H1 (cell line): ENCODE measurements around the gene SYCE3. TPM values are rescaled to one million over a fixed set of nuclear protein-coding genes. Genes with fewer than 3 reads are reported as not detected.

Experiments used
- CTCF ChIA-PET: fragments of 300-600 bp; sonication (Branson Sonifier 250); formaldehyde crosslinking; loops from one replicate; lab custom pipeline; 2021; ENCODE audit not compliant: partially characterized antibody; lab: Charles Lee
- POLR2A ChIA-PET: fragments of 300-600 bp; sonication (Branson Sonifier 250); formaldehyde crosslinking; loops from one replicate; lab custom pipeline; 2021; ENCODE audit warnings: inconsistent platforms; ENCODE audit not compliant: partially characterized antibody; lab: Charles Lee
- DNase-seq, 2 experiments: peaks; one replicate each; pipeline versions ENCODE4 v3.0.0 to v3.0.0-alpha.2; 2010 to 2022; ENCODE audit warnings: low spot score in 2 of 2, low read depth in 1 of 2, mixed read lengths in 1 of 2
- FAIRE-seq: peaks from 2 replicates; lab custom pipeline; 2011; peaks lifted over from hg19 to GRCh38; lab: Jason Lieb, UNC
- H2AFZ ChIP-seq: 2 replicates; pipeline ENCODE4 v1.8.1; 2012; ENCODE audit warnings: low read length, inconsistent platforms
- H2AK5ac ChIP-seq: 2 replicates; pipeline ENCODE4 v1.6.1; 2013; ENCODE audit warnings: low read depth, low read length
- H2BK120ac ChIP-seq: replicated peaks from 2 replicates; pipeline ENCODE3; 2013; ENCODE audit warnings: low read depth, low read length, inconsistent platforms
- H2BK12ac ChIP-seq: 2 replicates; pipeline ENCODE4 v1.6.1; 2013; ENCODE audit warnings: low read depth, low read length
- H2BK15ac ChIP-seq: 2 replicates; pipeline ENCODE4 v1.6.1; 2013; ENCODE audit warnings: low read length
- H2BK20ac ChIP-seq: 2 replicates; pipeline ENCODE4 v1.6.1; 2013; ENCODE audit warnings: low read length
- H2BK5ac ChIP-seq: 2 replicates; pipeline ENCODE4 v1.6.1; 2013; ENCODE audit warnings: low read depth, low read length
- H3K14ac ChIP-seq: 2 replicates; pipeline ENCODE4 v1.6.1; 2013; ENCODE audit warnings: inconsistent platforms; ENCODE audit not compliant: insufficient read length
- H3K18ac ChIP-seq: 2 replicates; pipeline ENCODE4 v1.6.1; 2013; ENCODE audit warnings: low read length; ENCODE audit errors: extremely low read depth
- H3K23ac ChIP-seq: 2 replicates; pipeline ENCODE4 v1.6.1; 2013; ENCODE audit warnings: inconsistent platforms; ENCODE audit not compliant: insufficient read length
- H3K23me2 ChIP-seq: 2 replicates; pipeline ENCODE4 v1.6.1; 2013; ENCODE audit warnings: low read depth, low read length
- H3K27ac ChIP-seq: 2 replicates; pipeline ENCODE4 v1.6.1; 2011; ENCODE audit warnings: low read depth, low read length, inconsistent platforms
- H3K27me3 ChIP-seq, 4 experiments: replicated peaks in 1 of 4; 1 replicate in 1 of 4; 2 replicates in 3 of 4; pipeline versions ENCODE4 v1.6.1 to v1.8.1; 2011 to 2013; ENCODE audit warnings: low read length in 3 of 4, mild to moderate bottlenecking in 3 of 4, inconsistent platforms in 2 of 4, mixed read lengths in 2 of 4, moderate library complexity in 1 of 4; ENCODE audit not compliant: control insufficient read depth in 3 of 4, insufficient read depth in 3 of 4; ENCODE audit errors: extremely low read depth in 1 of 4
- H3K36me3 ChIP-seq, 4 experiments: 2 replicates each; pipeline versions ENCODE4 v1.6.1 to v1.8.1; 2011 to 2013; ENCODE audit warnings: mild to moderate bottlenecking in 4 of 4, low read length in 3 of 4, moderate library complexity in 2 of 4, control low read depth in 1 of 4, inconsistent platforms in 1 of 4; ENCODE audit not compliant: insufficient read depth in 4 of 4, control insufficient read depth in 2 of 4
- H3K4ac ChIP-seq: replicated peaks from 2 replicates; pipeline ENCODE3; 2013; ENCODE audit warnings: low read length, low read depth, mixed read lengths, inconsistent platforms; ENCODE audit not compliant: insufficient read length
- H3K4me1 ChIP-seq, 4 experiments: replicated peaks in 1 of 4; 1 replicate in 1 of 4; 2 replicates in 3 of 4; pipeline versions ENCODE4 v1.6.1 to v1.8.1; 2011 to 2013; ENCODE audit warnings: low read length in 3 of 4, inconsistent platforms in 2 of 4, mixed read lengths in 1 of 4; ENCODE audit not compliant: insufficient read depth in 4 of 4, control insufficient read depth in 3 of 4
- H3K4me2 ChIP-seq, 2 experiments: 2 replicates each; pipeline versions ENCODE4 v1.6.1 to v1.8.1; 2011 to 2013; ENCODE audit warnings: low read depth in 2 of 2, low read length in 2 of 2, control low read depth in 1 of 2, inconsistent platforms in 1 of 2, mild to moderate bottlenecking in 1 of 2; ENCODE audit not compliant: insufficient read depth in 1 of 2
- H3K4me3 ChIP-seq, 4 experiments: fragments of 200-600, 300-600 bp in 1 of 4; sonication (generic), shearing (Covaris generic), sonication (Bioruptor Twin) in 1 of 4; 2 replicates each; pipeline versions ENCODE4 v1.5.1 to v1.8.1; 2011 to 2016; ENCODE audit warnings: low read length in 4 of 4, low read depth in 3 of 4, control low read depth in 2 of 4, inconsistent platforms in 2 of 4, mild to moderate bottlenecking in 2 of 4, mixed read lengths in 1 of 4, moderate library complexity in 1 of 4; ENCODE audit not compliant: insufficient read depth in 2 of 4; ENCODE audit errors: extremely low read depth in 1 of 4
- H3K56ac ChIP-seq: replicated peaks from 2 replicates; pipeline ENCODE3; 2013; ENCODE audit warnings: low read depth, mild to moderate bottlenecking, mixed read lengths, low read length, inconsistent platforms; ENCODE audit not compliant: insufficient read length
- H3K79me1 ChIP-seq: 2 replicates; pipeline ENCODE4 v1.6.1; 2013; ENCODE audit warnings: low read depth, low read length, control low read depth
- H3K79me2 ChIP-seq, 2 experiments: 2 replicates each; pipeline versions ENCODE4 v1.6.1 to v1.8.1; 2012 to 2013; ENCODE audit warnings: low read length in 2 of 2, mild to moderate bottlenecking in 2 of 2, inconsistent platforms in 1 of 2; ENCODE audit not compliant: insufficient read depth in 2 of 2, control insufficient read depth in 1 of 2
- H3K9ac ChIP-seq, 4 experiments: replicated peaks in 1 of 4; 1 replicate in 1 of 4; 2 replicates in 3 of 4; pipeline versions ENCODE4 v1.6.1 to v1.8.1; 2011 to 2013; ENCODE audit warnings: low read depth in 3 of 4, low read length in 3 of 4, control low read depth in 2 of 4, mild to moderate bottlenecking in 2 of 4, moderate library complexity in 2 of 4, inconsistent platforms in 1 of 4; ENCODE audit errors: extremely low read depth in 1 of 4
- H3K9me3 ChIP-seq, 2 experiments: 2 replicates each; pipeline versions ENCODE4 v1.6.1 to v1.8.1; 2012 to 2013; ENCODE audit warnings: mild to moderate bottlenecking in 2 of 2, moderate library complexity in 2 of 2, control low read depth in 1 of 2, inconsistent platforms in 1 of 2, low read depth in 1 of 2, low read length in 1 of 2, mixed read lengths in 1 of 2; ENCODE audit not compliant: insufficient read depth in 2 of 2
- H4K20me1 ChIP-seq, 2 experiments: replicated peaks in 1 of 2; 2 replicates each; pipeline versions ENCODE3 to v1.8.1; 2011 to 2013; ENCODE audit warnings: inconsistent platforms in 2 of 2, low read length in 2 of 2, mild to moderate bottlenecking in 1 of 2; ENCODE audit not compliant: insufficient read depth in 2 of 2, control insufficient read depth in 1 of 2
- H4K5ac ChIP-seq: 2 replicates; pipeline ENCODE4 v1.6.1; 2013; ENCODE audit warnings: low read length, low read depth, mixed read lengths, inconsistent platforms; ENCODE audit not compliant: insufficient read length
- H4K8ac ChIP-seq: 2 replicates; pipeline ENCODE4 v1.8.0; 2013; ENCODE audit warnings: mild to moderate bottlenecking, moderate library complexity, low read length, inconsistent platforms; ENCODE audit not compliant: insufficient read depth; ENCODE audit errors: extremely low read depth
- H4K91ac ChIP-seq: replicated peaks from 2 replicates; pipeline ENCODE3; 2013; ENCODE audit warnings: low read length, mixed read lengths, inconsistent platforms; ENCODE audit not compliant: insufficient read length
- BRCA1 ChIP-seq: IDR thresholded peaks from 2 replicates; pipeline ENCODE4 v1.6.1; 2012; ENCODE audit warnings: low read depth, low read length, improper control_type of control experiment
- CBX5 ChIP-seq: fragments of 300-800, 300-1000 bp; sonication (generic); IDR thresholded peaks from 2 replicates; pipeline ENCODE4 v1.7.1; 2016; ENCODE audit warnings: antibody characterized with exemption, low read length, low read depth
- CHD1 ChIP-seq: IDR thresholded peaks from 2 replicates; pipeline ENCODE4 v1.6.1; 2012; ENCODE audit warnings: low read depth, low read length, improper control_type of control experiment
- CTBP2 ChIP-seq: IDR thresholded peaks from 2 replicates; pipeline ENCODE4 v1.7.0; 2011; ENCODE audit warnings: borderline replicate concordance, mild to moderate bottlenecking, moderate library complexity, mixed read lengths, low read length; ENCODE audit not compliant: insufficient read depth, insufficient read length
- FOSL1 ChIP-seq: IDR thresholded peaks from 2 replicates; pipeline ENCODE4 v1.6.1; 2011; ENCODE audit warnings: mild to moderate bottlenecking, low read depth, low read length, moderate library complexity; ENCODE audit not compliant: insufficient read depth
- RBBP5 ChIP-seq: IDR thresholded peaks from 2 replicates; pipeline ENCODE4 v1.7.1; 2012; ENCODE audit warnings: low read depth, mild to moderate bottlenecking, inconsistent platforms, low read length, moderate library complexity, borderline replicate concordance
- SIRT6 ChIP-seq: IDR thresholded peaks from one replicate; pipeline ENCODE4 v1.7.1; 2012; ENCODE audit warnings: low read length, inconsistent platforms
- SP1 ChIP-seq: IDR thresholded peaks from 2 replicates; pipeline ENCODE4 v1.6.1; 2011; ENCODE audit warnings: low read depth, low read length
- SP2 ChIP-seq: IDR thresholded peaks from 2 replicates; pipeline ENCODE4 v1.6.1; 2012; ENCODE audit warnings: mild to moderate bottlenecking, low read length, inconsistent platforms
- SUZ12 ChIP-seq: fragments of 200-600 bp; sonication (generic); IDR thresholded peaks from 2 replicates; pipeline ENCODE4 v1.6.1; 2012; ENCODE audit warnings: mild to moderate bottlenecking, inconsistent platforms, low read length, moderate library complexity, mixed read lengths
- TAF1 ChIP-seq: IDR thresholded peaks from 2 replicates; pipeline ENCODE4 v1.6.1; 2011; ENCODE audit warnings: mild to moderate bottlenecking, low read depth, low read length
- WGBS, 2 experiments: shearing (Covaris generic) in 1 of 2; methylation state at CpG; one replicate each; pipeline versions ENCODE4 v1.1.6 to v1.1.7; 2013 to 2015; ENCODE audit warnings: low lambda C conversion rate in 2 of 2, mixed read lengths in 2 of 2, inconsistent platforms in 1 of 2, low coverage in 1 of 2, missing lambda C conversion rate in 1 of 2; ENCODE audit not compliant: insufficient replicate concordance in 2 of 2, insufficient coverage in 1 of 2, insufficient read length in 1 of 2; ENCODE audit errors: extremely low coverage in 1 of 2, missing lambda C conversion rate in 1 of 2; 5-methylcytosine and 5-hydroxymethylcytosine counted together
- polyA plus RNA-seq, 7 experiments: library from polyadenylated mRNA; depleted of rRNA in 3 of 7; stranded (reverse) in 5 of 7; unstranded in 2 of 7; fragments of >200 nt in 5 of 7; fragments of 200-250 nt in 2 of 7; gene quantifications; 1 replicate in 5 of 7; 2 replicates in 1 of 7; 4 replicates in 1 of 7; pipeline versions ENCODE4 v1.2.1 to v1.2.3, GENCODE V29; 2011 to 2013; ENCODE audit warnings: missing spikeins in 2 of 7, mixed read lengths in 2 of 7
- total RNA-seq: library from RNA; stranded (reverse); fragmentation: NEBNext Ultra II Directional; extraction: Animal tissue kit (Norgen Biotek cat#: 25700); gene quantifications from 2 replicates; pipeline ENCODE4 v1.2.1, GENCODE V29; 2021

The SYCE3 gene
- total and polyA plus RNA-seq, 2 of the 8 experiments (the other 6 are each of a cell fraction or from before 2014, with no cell fraction given): 1.9 TPM; not detected in 1

DNA sequence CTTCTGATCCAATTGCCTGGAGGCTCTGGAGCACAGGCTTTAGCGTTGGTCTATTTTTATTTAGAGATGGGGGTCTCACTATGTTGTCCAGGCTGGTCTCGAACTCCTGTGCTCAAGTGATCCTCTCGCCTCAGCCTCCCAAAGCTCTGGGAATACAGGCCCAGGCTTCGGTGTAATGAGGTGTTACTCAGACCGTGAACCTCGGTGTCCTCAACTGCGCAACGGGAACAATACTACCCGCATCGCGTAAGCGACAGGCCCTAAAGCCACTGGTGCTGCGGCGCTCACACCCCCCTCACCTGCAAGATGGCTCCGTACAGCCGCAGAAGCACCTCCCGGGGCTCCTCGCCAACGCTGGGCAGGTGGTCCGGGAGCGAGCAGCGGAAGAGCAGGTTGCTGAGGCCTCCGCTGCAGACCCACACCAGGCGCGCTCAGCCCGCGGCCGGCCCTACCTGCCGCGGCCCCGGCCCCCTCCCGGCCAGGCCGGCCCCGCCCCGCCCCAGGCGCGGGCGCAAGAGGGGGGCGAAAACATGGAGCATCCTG lies 19.3 kb upstream of the SYCE3 start:
- H3K4ac ChIP-seq: peak overlapping the region; percentile 12
- peaks cover 4 to 15% (median 7%) of the 10 kb centered on the region in 4 experiments for H3K4me1 ChIP-seq
- H3K79me2 ChIP-seq: peaks cover 0 to 7% of the 10 kb centered on the region in 2 experiments; a peak in 1 of 4 replicates
- H4K8ac ChIP-seq: peak overlapping the region; percentile 98
- no peak overlapping the region for H2BK12ac ChIP-seq
- H4K5ac ChIP-seq: peak overlapping the region; percentile 75
- WGBS, 2 experiments: 14% methylated on average over 34 of the region's 39 CpGs; no CpG with 5 or more reads in 1 of the 2 experiments
- H3K27ac ChIP-seq: peak overlapping the region; percentile 67; the same call in 1 of the 2 replicates
- H2BK120ac ChIP-seq: no peak overlapping the region
- H3K56ac ChIP-seq: peak overlapping the region; percentile 87
- peaks cover 0 to 10% (median 4%) of the 10 kb centered on the region in 4 experiments; a peak in 5 of 8 replicates for H3K36me3 ChIP-seq
- H3K18ac ChIP-seq: no peak overlapping the region; the same call in 1 of the 2 replicates
- no peak for DNase-seq
- H2BK5ac ChIP-seq: peak overlapping the region; percentile 94; the same call in 1 of the 2 replicates
- peak overlapping the region; percentile 92 for H4K91ac ChIP-seq
- H3K9ac ChIP-seq: peak overlapping the region; percentile 74 to 85 (median 76)
- H3K23ac ChIP-seq: no peak overlapping the region
- no peak overlapping the region for H2AK5ac ChIP-seq
- peaks cover 7% of the 10 kb centered on the region; the same call in 1 of the 2 replicates for H3K79me1 ChIP-seq
- H3K4me3 ChIP-seq: peak overlapping the region; percentile 65 to 78 (median 73)
- peak overlapping the region; percentile 68 to 96 for H3K4me2 ChIP-seq
- peaks cover 0 to 3% of the 10 kb centered on the region in 2 experiments for H4K20me1 ChIP-seq
- no peak for FAIRE-seq
- H3K9me3 ChIP-seq: no peaks in the 10 kb centered on the region
- ChIA-PET POLR2A (interaction anchor here (0.6 to 2.6 kb wide), 8 partner anchors 10 to 67 kb away, joined by 3 to 15 read pairs (median 4); partner anchors contain the start of genes ARSA and SYCE3), CTCF (interaction anchor here (1.1 to 1.6 kb wide), 2 partner anchors 36 to 45 kb away, joined by 3 to 5 read pairs; no protein-coding TSS in a partner anchor)
- peak overlapping the region; percentile 54; the same call in 1 of the 2 replicates for H2AFZ ChIP-seq
- no peak overlapping the region for H3K14ac ChIP-seq
- peaks cover 10% of the 10 kb centered on the region; the same call in 1 of the 2 replicates for H3K23me2 ChIP-seq
- H2BK20ac ChIP-seq: no peak overlapping the region
- H3K27me3 ChIP-seq: no peaks in the 10 kb centered on the region
- H2BK15ac ChIP-seq: peak overlapping the region; percentile 81; the same call in 1 of the 2 replicates
- TF ChIP-seq CHD1 (no peak), TAF1 (no peak), CBX5 (no peak), BRCA1 (no peak), CTBP2 (no peak), SIRT6 (no peak), RBBP5 (no peak), SUZ12 (no peak), SP1 (no peak), FOSL1 (no peak), SP2 (no peak)
